Activated B cell treated with CpG ODN at 0.5 μM for 24 hours (primary cell): ENCODE data around the gene BBOX1. TPM values are rescaled to one million over a fixed set of nuclear protein-coding genes. Genes with fewer than 3 reads are reported as not detected.

Source experiments
- ATAC-seq: fragments of 200-7000 bp; cut with Tn5 transposase; one replicate; pipeline ENCODE4 v1.10.0; 2021; ENCODE audit warnings: low read depth, mild to moderate bottlenecking, moderate library complexity
- CTCF ChIA-PET: fragments of 350-600 bp; sonication (Branson Sonifier 250); formaldehyde crosslinking; loops from one replicate; lab custom pipeline; 2021; ENCODE audit warnings: antibody characterized with exemption; lab: Charles Lee
- POLR2A ChIA-PET: fragments of 350-600 bp; sonication (Branson Sonifier 250); formaldehyde crosslinking; loops from one replicate; lab custom pipeline; 2021; ENCODE audit warnings: antibody characterized with exemption; lab: Charles Lee
- DNase-seq: peaks from one replicate; pipeline ENCODE4 v3.0.0; 2022
- H3K27ac Mint-ChIP-seq: one replicate; pipeline ENCODE4 v1.8.0; 2020; ENCODE audit warnings: mixed read lengths
- H3K27me3 Mint-ChIP-seq: one replicate; pipeline ENCODE4 v1.8.0; 2021; ENCODE audit warnings: mixed read lengths
- H3K36me3 Mint-ChIP-seq: one replicate; pipeline ENCODE4 v1.8.0; 2021; ENCODE audit warnings: low read depth, mixed read lengths
- H3K4me1 Mint-ChIP-seq: one replicate; pipeline ENCODE4 v1.8.0; 2021; ENCODE audit warnings: mixed read lengths
- H3K4me3 Mint-ChIP-seq: one replicate; pipeline ENCODE4 v1.8.0; 2020; ENCODE audit warnings: mild to moderate bottlenecking, mixed read lengths
- H3K9me3 Mint-ChIP-seq: one replicate; pipeline ENCODE4 v1.8.0; 2020; ENCODE audit warnings: mixed read lengths
- CTCF ChIP-seq: fragments of 200-600 bp; IDR thresholded peaks from one replicate; pipeline ENCODE4 v1.8.0; 2022; ENCODE audit warnings: antibody characterized with exemption, mild to moderate bottlenecking
- intact Hi-C: fragments of 100-400 bp; cut with micrococcal nuclease; formaldehyde crosslinking; loops from one replicate; pipeline ENCODE4 v1.15.1; 2024
- total RNA-seq: library from RNA; stranded (reverse); gene quantifications from 2 replicates; pipeline ENCODE4 v1.2.3, GENCODE V29; 2022

The BBOX1 gene
- total RNA-seq, 1 donor from 2014 or later, result not detected

- no peak overlapping the region for H3K4me3 Mint-ChIP-seq
- CTCF ChIA-PET, result no interaction called here
- H3K4me1 Mint-ChIP-seq, result no peaks in the 10 kb centered on the region
- POLR2A ChIA-PET, result interaction anchor here (0.7 kb wide), 1 partner anchor 96 kb away, joined by 4 read pairs; no protein-coding TSS in a partner anchor
- H3K36me3 Mint-ChIP-seq, result no peaks in the 10 kb centered on the region
- ATAC-seq (no peak), DNase-seq (no peak)
- no peaks in the 10 kb centered on the region for H3K9me3 Mint-ChIP-seq
- intact Hi-C loops, result no loop called here
- TF ChIP-seq CTCF, result no peak
- no peak overlapping the region for H3K27ac Mint-ChIP-seq
- H3K27me3 Mint-ChIP-seq, result no peaks in the 10 kb centered on the region
These were observed 72.3 kb downstream of the BBOX1 start for GRCh38 chr11:27112946-27113345.

DNA sequence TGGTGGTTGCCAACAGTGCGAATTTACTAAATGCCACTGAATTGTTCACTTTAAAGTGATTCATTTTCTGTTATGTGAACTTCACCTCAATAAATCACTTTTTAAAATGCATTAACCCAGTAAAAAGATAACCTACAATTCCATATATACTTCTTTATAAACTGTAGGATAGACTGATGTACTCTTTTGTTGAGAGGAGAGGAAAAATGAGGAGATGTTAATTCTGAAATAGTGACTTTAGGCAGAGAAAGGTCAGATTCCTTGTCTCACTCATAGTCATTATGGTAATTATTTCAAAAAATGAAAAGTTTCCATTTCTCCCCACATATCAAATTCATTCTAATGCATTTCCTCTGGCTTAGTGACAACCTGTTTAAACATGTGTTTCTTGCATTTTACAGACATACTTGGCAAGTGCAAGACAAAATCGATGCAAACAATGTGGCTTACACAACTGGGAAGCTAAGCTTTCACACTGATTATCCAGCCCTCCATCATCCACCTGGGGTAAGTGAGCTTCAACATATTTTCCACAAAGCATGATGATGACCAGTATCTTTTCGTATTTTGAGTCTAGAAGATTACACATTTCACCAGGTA is 74.5 kb downstream of the BBOX1 start:
- intact Hi-C loops, result no loop called here
- ATAC-seq (no peak), DNase-seq (no peak)
- ChIA-PET POLR2A (no interaction called here), CTCF (no interaction called here)
- no peaks in the 10 kb centered on the region for H3K4me1 Mint-ChIP-seq
- H3K36me3 Mint-ChIP-seq, result no peaks in the 10 kb centered on the region
- no peaks in the 10 kb centered on the region for H3K27me3 Mint-ChIP-seq
- no peak for TF ChIP-seq CTCF
- no peaks in the 10 kb centered on the region for H3K9me3 Mint-ChIP-seq
- no peak overlapping the region for H3K4me3 Mint-ChIP-seq
- no peak overlapping the region for H3K27ac Mint-ChIP-seq

DNA sequence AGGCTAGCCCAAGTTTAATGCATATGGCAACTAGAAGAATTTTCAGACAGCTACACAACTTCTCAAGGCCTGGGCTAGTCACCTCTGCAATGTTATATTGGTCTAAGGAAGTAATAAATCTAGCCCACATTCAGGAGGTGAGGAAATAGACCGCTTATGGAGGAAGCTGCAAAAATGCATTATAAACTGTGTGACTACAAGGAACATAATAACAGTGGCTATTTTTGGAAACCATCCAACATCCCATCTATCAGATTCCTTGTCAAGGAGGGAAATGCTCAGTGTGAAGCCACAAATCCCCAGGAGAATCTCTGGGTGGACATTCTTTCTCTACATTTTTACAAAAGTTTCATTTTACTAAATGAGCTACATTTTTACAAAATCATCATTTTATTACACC is 76.1 kb downstream of the BBOX1 start:
- CTCF ChIA-PET, result no interaction called here
- H3K36me3 Mint-ChIP-seq, result no peaks in the 10 kb centered on the region
- intact Hi-C loops, result no loop called here

GRCh38 chr11:27118371-27118770 is 77.8 kb downstream of the BBOX1 start:
- intact Hi-C loops, result no loop called here
- Mint-ChIP-seq H3K4me1 (no peaks in the 10 kb centered on the region), H3K27ac (no peak overlapping the region), H3K36me3 (no peaks in the 10 kb centered on the region), H3K27me3 (no peaks in the 10 kb centered on the region), H3K4me3 (no peak overlapping the region), H3K9me3 (no peaks in the 10 kb centered on the region)
- ChIA-PET CTCF (no interaction called here), POLR2A (no interaction called here)
- TF ChIP-seq CTCF, result no peak
- ATAC-seq, result no peak
- no peak for DNase-seq

More for the DNA sequence above, 76.1 kb downstream of the BBOX1 start:
- Mint-ChIP-seq H3K4me3 (no peak overlapping the region), H3K27ac (no peak overlapping the region), H3K27me3 (no peaks in the 10 kb centered on the region), H3K9me3 (no peaks in the 10 kb centered on the region), H3K4me1 (no peaks in the 10 kb centered on the region)
- TF ChIP-seq CTCF, result no peak
- ATAC-seq, result no peak
- POLR2A ChIA-PET, result no interaction called here
- DNase-seq, result no peak

GRCh38 chr11:27118949-27119348 is 78.3 kb downstream of the BBOX1 start:
- DNase-seq (no peak), ATAC-seq (no peak)
- no peak for TF ChIP-seq CTCF
- Mint-ChIP-seq H3K4me3 (no peak overlapping the region), H3K9me3 (no peaks in the 10 kb centered on the region), H3K4me1 (no peaks in the 10 kb centered on the region), H3K27ac (no peak overlapping the region), H3K36me3 (no peaks in the 10 kb centered on the region), H3K27me3 (no peaks in the 10 kb centered on the region)
- intact Hi-C loops, result no loop called here
- ChIA-PET CTCF (no interaction called here), POLR2A (no interaction called here)
